ENCODE measurements around the gene SAC3D1. TPM values are rescaled to one million over a fixed set of nuclear protein-coding genes. Genes with fewer than 3 reads are reported as not detected.
A peak's percentile ranks its signal among the peaks of the same experiment; 100 is the strongest.

SAC3D1 gene
- total RNA-seq, 1 experiment from 2014 or later: 61.0 TPM

GRCh38 chr11:65026810-65027209, 14.2 kb upstream of the SAC3D1 start:
- POLR2A ChIA-PET (ENCODE audit: unreplicated experiment): interaction anchor here (0.6 kb wide), 1 partner anchor 103 kb away, joined by 4 read pairs; no protein-coding TSS in a partner anchor
- TF ChIP-seq EZH2phosphoT487 (IDR thresholded peaks at IDR 0.05; ENCODE audit: borderline replicate concordance, low read length) (no peak), EZH2 (IDR thresholded peaks at IDR 0.05; ENCODE audit: low read length, unreplicated experiment) (no peak)
- TF ChIP-seq, protein P1, sequence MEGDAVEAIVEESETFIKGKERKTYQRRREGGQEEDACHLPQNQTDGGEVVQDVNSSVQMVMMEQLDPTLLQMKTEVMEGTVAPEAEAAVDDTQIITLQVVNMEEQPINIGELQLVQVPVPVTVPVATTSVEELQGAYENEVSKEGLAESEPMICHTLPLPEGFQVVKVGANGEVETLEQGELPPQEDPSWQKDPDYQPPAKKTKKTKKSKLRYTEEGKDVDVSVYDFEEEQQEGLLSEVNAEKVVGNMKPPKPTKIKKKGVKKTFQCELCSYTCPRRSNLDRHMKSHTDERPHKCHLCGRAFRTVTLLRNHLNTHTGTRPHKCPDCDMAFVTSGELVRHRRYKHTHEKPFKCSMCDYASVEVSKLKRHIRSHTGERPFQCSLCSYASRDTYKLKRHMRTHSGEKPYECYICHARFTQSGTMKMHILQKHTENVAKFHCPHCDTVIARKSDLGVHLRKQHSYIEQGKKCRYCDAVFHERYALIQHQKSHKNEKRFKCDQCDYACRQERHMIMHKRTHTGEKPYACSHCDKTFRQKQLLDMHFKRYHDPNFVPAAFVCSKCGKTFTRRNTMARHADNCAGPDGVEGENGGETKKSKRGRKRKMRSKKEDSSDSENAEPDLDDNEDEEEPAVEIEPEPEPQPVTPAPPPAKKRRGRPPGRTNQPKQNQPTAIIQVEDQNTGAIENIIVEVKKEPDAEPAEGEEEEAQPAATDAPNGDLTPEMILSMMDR (conservative IDR thresholded peaks at IDR 0.05; ENCODE audit: low read depth, low read length): no peak

DNA sequence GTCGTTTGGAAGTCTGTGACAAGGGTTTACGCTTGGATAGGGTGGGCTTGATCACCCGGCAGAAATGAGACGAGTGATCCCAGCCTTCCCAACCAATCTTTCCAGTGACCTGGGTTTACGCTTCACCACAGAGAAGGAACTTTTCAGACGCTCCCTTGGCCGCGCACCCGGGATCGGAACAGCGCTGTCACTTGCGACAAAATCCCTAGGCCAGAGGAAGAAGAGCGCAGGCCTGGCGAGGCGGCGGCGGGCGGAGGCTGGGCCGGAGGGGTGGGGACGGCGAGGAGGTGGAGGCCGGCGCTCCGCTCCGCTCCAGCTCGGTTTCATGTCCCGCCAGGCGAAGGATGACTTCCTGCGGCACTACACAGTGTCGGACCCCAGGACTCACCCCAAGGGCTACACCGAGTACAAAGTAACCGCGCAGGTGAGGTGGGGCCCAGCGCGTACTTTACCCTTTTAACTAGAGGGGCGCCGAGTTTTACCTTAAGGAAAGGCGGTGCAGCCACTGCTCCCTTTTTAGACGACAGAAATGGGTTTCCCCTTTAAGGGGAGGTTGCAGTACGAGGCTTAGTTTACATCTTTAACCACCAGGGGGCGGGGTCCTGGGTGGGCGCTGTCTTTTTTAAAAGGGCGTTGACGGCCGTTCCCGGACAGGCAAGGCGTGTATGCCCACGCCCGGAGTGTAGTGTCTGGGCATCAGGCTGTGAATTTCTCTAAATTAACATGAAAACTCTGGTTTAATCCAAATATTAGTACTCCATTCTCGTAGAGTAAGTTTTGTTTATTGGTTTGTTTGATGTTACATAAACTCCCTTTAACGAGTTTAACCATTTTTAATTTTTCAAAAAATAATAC, 13.6 kb upstream of the SAC3D1 start, which contains the start of gene SNX15:
SNX15 (plus strand) TSS at position 227 of the 855 bp plus-strand sequence; CDS start at position 326, 99 bp downstream.
- BruUV-seq (replicated peaks): TSS peak; percentile 78
- TF ChIP-seq EZH2 (IDR thresholded peaks at IDR 0.05; ENCODE audit: low read length, unreplicated experiment): no peak
- TF ChIP-seq, protein P1 (conservative IDR thresholded peaks at IDR 0.05; ENCODE audit: low read depth, low read length): peak; percentile 56
- H3K27ac ChIP-seq (ENCODE audit: low read length): peak within 1 kb of the TSS; percentile 66
- H3K27me3 ChIP-seq (ENCODE audit: low read length): no peaks in the 10 kb centered on the region
- no peaks in the 10 kb centered on the region for H4K20me1 ChIP-seq (ENCODE audit: low read length)
- CTCF ChIA-PET: no interaction called here
- peak; percentile 99 for DNase-seq
- peak within 1 kb of the TSS; percentile 52 for H3K9ac ChIP-seq (ENCODE audit: low read length)
- H3K79me2 ChIP-seq (ENCODE audit: low read length): no peaks in the 10 kb centered on the region
- peak; percentile 95 for ATAC-seq
- intact Hi-C loops (cut with micrococcal nuclease): loop anchor here (1.0 kb wide), 4 partner anchors 13 to 110 kb away; partner anchors contain the start of genes ATG2A and PPP2R5B
- no peaks in the 10 kb centered on the region for H3K9me2 ChIP-seq (replicated peaks; ENCODE audit: low read length)
- H3K9me3 ChIP-seq (ENCODE audit: low read length): no peaks in the 10 kb centered on the region
- POLR2A ChIA-PET (ENCODE audit: unreplicated experiment): no interaction called here
- peak within 1 kb of the TSS; percentile 89 for H3K4me2 ChIP-seq (ENCODE audit: low read length)
- no peaks in the 10 kb centered on the region for H3F3A ChIP-seq (ENCODE audit: low read length, unreplicated experiment)
- H3K4me3 ChIP-seq (ENCODE audit: low read length): peak within 1 kb of the TSS; percentile 67
- peaks cover 10% of the 10 kb centered on the region for H3K4me1 ChIP-seq (ENCODE audit: insufficient read depth, low read length)
- no peaks in the 10 kb centered on the region; the same call in 1 of the 2 replicates for H3K36me3 ChIP-seq (ENCODE audit: low read depth, low read length)
- peak within 1 kb of the TSS; percentile 74 for H2AFZ ChIP-seq (ENCODE audit: low read length)

More at GRCh38 chr11:65026810-65027209, 14.2 kb upstream of the SAC3D1 start:
- Histone ChIP-seq H3K9ac (ENCODE audit: low read length) (peak overlapping the region; percentile 52; the same call in 1 of the 2 replicates), H3K36me3 (ENCODE audit: low read depth, low read length) (no peaks in the 10 kb centered on the region), H3K4me3 (ENCODE audit: low read length) (peak overlapping the region; percentile 67), H3K4me2 (ENCODE audit: low read length) (peak overlapping the region; percentile 89), H3K27me3 (ENCODE audit: low read length) (no peaks in the 10 kb centered on the region), H2AFZ (ENCODE audit: low read length) (peak overlapping the region; percentile 74), H3K9me3 (ENCODE audit: low read length) (no peaks in the 10 kb centered on the region), H3K27ac (ENCODE audit: low read length) (0 out of 2 replicates have a peak overlapping the region, but pooled peaks have one; percentile 66), H4K20me1 (ENCODE audit: low read length) (no peaks in the 10 kb centered on the region), H3K79me2 (ENCODE audit: low read length) (no peaks in the 10 kb centered on the region), H3F3A (ENCODE audit: low read length, unreplicated experiment) (no peaks in the 10 kb centered on the region), H3K4me1 (ENCODE audit: insufficient read depth, low read length) (peaks cover 10% of the 10 kb centered on the region), H3K9me2 (replicated peaks; ENCODE audit: low read length) (no peaks in the 10 kb centered on the region)
- BruUV-seq (replicated peaks): TSS peak; percentile 62
- ATAC-seq: peak; percentile 21
- CTCF ChIA-PET: no interaction called here
- intact Hi-C loops (cut with micrococcal nuclease): loop anchor here (1.0 kb wide), 4 partner anchors 13 to 110 kb away; partner anchors contain the start of genes ATG2A and PPP2R5B
- DNase-seq: no peak
